Fibroblast of lung (primary cell): ENCODE results near the gene PRRX2. TPM values are rescaled to one million over a fixed set of nuclear protein-coding genes. Genes with fewer than 3 reads are reported as not detected.

Experiments
- DNase-seq, 2 donors: peaks; one replicate each; pipeline versions ENCODE4 v3.0.0 to v3.0.0-alpha.2; 2010; ENCODE audit warnings: low read depth in 2 of 2
- H2AFZ ChIP-seq: 2 replicates; pipeline ENCODE4 v1.5.1; 2012; ENCODE audit warnings: low read length, control low read depth, inconsistent platforms
- H3K27ac ChIP-seq: 2 replicates; pipeline ENCODE4 v1.5.1; 2011; ENCODE audit warnings: low read length, control low read depth; ENCODE audit not compliant: insufficient read depth
- H3K27me3 ChIP-seq: 2 replicates; pipeline ENCODE4 v1.5.1; 2011; ENCODE audit warnings: mild to moderate bottlenecking, low read length; ENCODE audit not compliant: control insufficient read depth, insufficient read depth
- H3K36me3 ChIP-seq: 2 replicates; pipeline ENCODE4 v1.5.1; 2011; ENCODE audit warnings: low read length; ENCODE audit not compliant: control insufficient read depth, insufficient read depth
- H3K4me1 ChIP-seq: 2 replicates; pipeline ENCODE4 v1.5.1; 2011; ENCODE audit warnings: low read length; ENCODE audit not compliant: control insufficient read depth, insufficient read depth; ENCODE audit errors: extremely low read depth
- H3K4me2 ChIP-seq: 2 replicates; pipeline ENCODE4 v1.5.1; 2011; ENCODE audit warnings: low read length, control low read depth; ENCODE audit not compliant: insufficient read depth; ENCODE audit errors: extremely low read depth
- H3K4me3 ChIP-seq, 4 experiments: fragments of 200-600 bp in 1 of 4; sonication (generic) in 1 of 4; replicated peaks in 1 of 4; 2 replicates each; pipeline ENCODE4 v1.5.1; 2011 to 2016; ENCODE audit warnings: low read length in 4 of 4, low read depth in 3 of 4, mild to moderate bottlenecking in 3 of 4, control low read depth in 2 of 4, inconsistent platforms in 1 of 4, mixed read lengths in 1 of 4; ENCODE audit not compliant: insufficient read depth in 1 of 4; ENCODE audit errors: control extremely low read depth in 1 of 4
- H3K79me2 ChIP-seq: 2 replicates; pipeline ENCODE4 v1.5.1; 2012; ENCODE audit warnings: mild to moderate bottlenecking, low read length, inconsistent platforms; ENCODE audit not compliant: control insufficient read depth, insufficient read depth
- H3K9ac ChIP-seq: 2 replicates; pipeline ENCODE4 v1.5.1; 2011; ENCODE audit warnings: mild to moderate bottlenecking, low read length, control low read depth; ENCODE audit not compliant: insufficient read depth
- H3K9me3 ChIP-seq: 2 replicates; pipeline ENCODE4 v1.5.1; 2012; ENCODE audit warnings: low read depth, low read length; ENCODE audit not compliant: control insufficient read depth, insufficient read depth
- H4K20me1 ChIP-seq: 2 replicates; pipeline ENCODE4 v1.5.1; 2011; ENCODE audit warnings: low read length; ENCODE audit not compliant: control insufficient read depth, insufficient read depth; ENCODE audit errors: extremely low read depth
- CTCF ChIP-seq, 2 donors: IDR thresholded peaks in 1 of 2; conservative IDR thresholded peaks in 1 of 2; 1 replicate in 1 of 2; 2 replicates in 1 of 2; pipeline ENCODE4 v1.5.1; 2011 to 2012; ENCODE audit warnings: low read length in 2 of 2, control low read depth in 1 of 2, inconsistent platforms in 1 of 2, low read depth in 1 of 2, mild to moderate bottlenecking in 1 of 2
- EZH2 ChIP-seq: IDR thresholded peaks from 2 replicates; pipeline ENCODE4 v1.5.1; 2012; ENCODE audit warnings: low read length, control low read depth, mild to moderate bottlenecking; ENCODE audit errors: missing control alignments
- polyA plus RNA-seq, 2 donors: library from polyadenylated mRNA; depleted of rRNA in 1 of 2; stranded (reverse) in 1 of 2; unstranded in 1 of 2; fragments of >200 nt; gene quantifications; 2 replicates each; pipeline ENCODE4 v1.2.1, GENCODE V29; 2011 to 2012; ENCODE audit warnings: missing spikeins in 1 of 2
- total RNA-seq: library from RNA; depleted of rRNA; stranded (reverse); fragments of >200 nt; gene quantifications from 2 replicates; pipeline ENCODE4 v1.2.1, GENCODE V29; 2014

The PRRX2 gene
- total and polyA plus RNA-seq, 2 donors (not counting 1 experiment from before 2014, with no cell fraction given): 4.4 to 11.7 TPM

GRCh38 chr9:129644902-129645301 is 20.5 kb upstream of the PRRX2 start:
- Histone ChIP-seq H3K79me2 (peaks cover 19% of the 10 kb centered on the region), H3K36me3 (no peaks in the 10 kb centered on the region), H3K9me3 (no peaks in the 10 kb centered on the region), H2AFZ (no peak overlapping the region), H3K4me2 (no peak overlapping the region), H3K27ac (no peak overlapping the region), H3K4me3 (no peak overlapping the region), H3K9ac (no peak overlapping the region), H4K20me1 (no peaks in the 10 kb centered on the region), H3K27me3 (no peaks in the 10 kb centered on the region), H3K4me1 (peaks cover 20% of the 10 kb centered on the region)
- TF ChIP-seq CTCF (conservative IDR thresholded peaks at IDR 0.05 in 1 of 2, IDR thresholded peaks at IDR 0.05 in 1 of 2; ENCODE audit: low read depth in 1 of 2, low read length in 2 of 2) (no peak), EZH2 (no peak)
- DNase-seq: no peak

GRCh38 chr9:129646252-129646651 is 19.2 kb upstream of the PRRX2 start:
- Histone ChIP-seq H3K4me3 (no peak overlapping the region), H3K36me3 (no peaks in the 10 kb centered on the region), H2AFZ (no peak overlapping the region), H3K27ac (no peak overlapping the region), H4K20me1 (no peaks in the 10 kb centered on the region), H3K27me3 (no peaks in the 10 kb centered on the region), H3K4me1 (peaks cover 14% of the 10 kb centered on the region), H3K4me2 (no peak overlapping the region), H3K9ac (no peak overlapping the region), H3K79me2 (peaks cover 6% of the 10 kb centered on the region), H3K9me3 (no peaks in the 10 kb centered on the region)
- DNase-seq: no peak
- TF ChIP-seq EZH2 (no peak), CTCF (conservative IDR thresholded peaks at IDR 0.05 in 1 of 2, IDR thresholded peaks at IDR 0.05 in 1 of 2; ENCODE audit: low read depth in 1 of 2, low read length in 2 of 2) (no peak)

- H3K4me3 ChIP-seq: no peak overlapping the region
- H3K36me3 ChIP-seq: no peaks in the 10 kb centered on the region
- TF ChIP-seq EZH2 (no peak), CTCF (conservative IDR thresholded peaks at IDR 0.05 in 1 of 2, IDR thresholded peaks at IDR 0.05 in 1 of 2; ENCODE audit: low read depth in 1 of 2, low read length in 2 of 2) (no peak)
- no peaks in the 10 kb centered on the region for H3K27me3 ChIP-seq
- H3K27ac ChIP-seq: no peak overlapping the region
- H3K4me2 ChIP-seq: no peak overlapping the region
- H4K20me1 ChIP-seq: no peaks in the 10 kb centered on the region
- no peak overlapping the region for H3K9ac ChIP-seq
- peaks cover 14% of the 10 kb centered on the region for H3K4me1 ChIP-seq
- DNase-seq: no peak
- H3K79me2 ChIP-seq: peaks cover 2% of the 10 kb centered on the region
- H2AFZ ChIP-seq: no peak overlapping the region
- H3K9me3 ChIP-seq: no peaks in the 10 kb centered on the region
Observed at GRCh38 chr9:129646654-129647053, 18.8 kb upstream of the PRRX2 start.
